Kidney (tissue), 14 donors: Measurements from ENCODE around the gene KCNK7. TPM values are rescaled to one million over a fixed set of nuclear protein-coding genes. Genes with fewer than 3 reads are reported as not detected.

ENCODE experiments used
- DNase-seq, 5 donors: peaks; one replicate each; pipeline ENCODE4 v3.0.0-alpha.2; 2013 to 2020
- FAIRE-seq: peaks from 2 replicates; lab custom pipeline; 2012; peaks lifted over from hg19 to GRCh38; lab: Jason Lieb, UNC
- H3K27ac ChIP-seq, 2 donors: one replicate each; pipeline ENCODE4 v1.7.0; 2013; ENCODE audit warnings: low read depth in 2 of 2, low read length in 2 of 2, inconsistent platforms in 1 of 2
- H3K27me3 ChIP-seq: one replicate; pipeline ENCODE4 v1.7.1; 2013; ENCODE audit warnings: low read length, inconsistent platforms; ENCODE audit not compliant: control insufficient read depth, insufficient read depth
- H3K36me3 ChIP-seq, 3 donors: one replicate each; pipeline versions ENCODE4 v1.7.0 to v1.7.1; 2013; ENCODE audit warnings: low read length in 3 of 3, control low read depth in 1 of 3, inconsistent platforms in 1 of 3; ENCODE audit not compliant: insufficient read depth in 3 of 3, control insufficient read depth in 2 of 3
- H3K4me1 ChIP-seq, 3 donors: one replicate each; pipeline versions ENCODE4 v1.7.0 to v1.7.1; 2013; ENCODE audit warnings: low read length in 3 of 3, inconsistent platforms in 1 of 3, low read depth in 1 of 3; ENCODE audit not compliant: control insufficient read depth in 2 of 3, insufficient read depth in 2 of 3
- H3K4me3 ChIP-seq, 3 donors: one replicate each; pipeline versions ENCODE4 v1.7.0 to v1.8.1; 2013; ENCODE audit warnings: low read length in 3 of 3, control low read depth in 1 of 3, inconsistent platforms in 1 of 3
- H3K9ac ChIP-seq, 3 donors: one replicate each; pipeline versions ENCODE4 v1.7.0 to v1.7.1; 2013; ENCODE audit warnings: low read length in 3 of 3, control low read depth in 1 of 3, inconsistent platforms in 1 of 3
- H3K9me3 ChIP-seq, 3 donors: one replicate each; pipeline versions ENCODE4 v1.7.0 to v1.7.1; 2013; ENCODE audit warnings: low read length in 3 of 3, control low read depth in 1 of 3, inconsistent platforms in 1 of 3; ENCODE audit not compliant: control insufficient read depth in 2 of 3, insufficient read depth in 1 of 3
- CTCF ChIP-seq: IDR thresholded peaks from 3 replicates; pipeline ENCODE4 v1.5.1; 2012; ENCODE audit warnings: mild to moderate bottlenecking, moderate library complexity, borderline replicate concordance; ENCODE audit not compliant: insufficient read depth; ENCODE audit errors: extremely low read depth
- intact Hi-C: fragments of 100-400 bp; cut with DNase I; formaldehyde crosslinking; loops from one replicate; pipeline ENCODE4 v1.11.1; 2022
- polyA plus RNA-seq: library from polyadenylated mRNA; stranded (reverse); fragments of 350-450 nt; fragmentation: Illumina TruSeq; extraction: RNeasy Lipid Tissue Mini Kit (QIAGEN cat#74804); gene quantifications from one replicate; pipeline ENCODE4 v1.2.3, GENCODE V29; 2014; ENCODE audit warnings: low read depth, low replicate concordance; ENCODE audit not compliant: insufficient read depth
- total RNA-seq: library from RNA; stranded (reverse); fragmentation: NEBNext Ultra II Directional; extraction: Animal tissue kit (Norgen Biotek cat#: 25700); gene quantifications from one replicate; pipeline ENCODE4 v1.2.1, GENCODE V29; 2021
- donor health status: control.
- donor health status: control.
- donor health status: control.
- donor health status: control.
- donor health status: control.
- donor health status: DM: yes; HTN: yes; CAD: no.
- donor health status: Normal renal cell carcinoma (clear cell type).

Gene KCNK7
- total and polyA plus RNA-seq, 2 donors from 2014 or later: 0.25 TPM; not detected in 1

DNA sequence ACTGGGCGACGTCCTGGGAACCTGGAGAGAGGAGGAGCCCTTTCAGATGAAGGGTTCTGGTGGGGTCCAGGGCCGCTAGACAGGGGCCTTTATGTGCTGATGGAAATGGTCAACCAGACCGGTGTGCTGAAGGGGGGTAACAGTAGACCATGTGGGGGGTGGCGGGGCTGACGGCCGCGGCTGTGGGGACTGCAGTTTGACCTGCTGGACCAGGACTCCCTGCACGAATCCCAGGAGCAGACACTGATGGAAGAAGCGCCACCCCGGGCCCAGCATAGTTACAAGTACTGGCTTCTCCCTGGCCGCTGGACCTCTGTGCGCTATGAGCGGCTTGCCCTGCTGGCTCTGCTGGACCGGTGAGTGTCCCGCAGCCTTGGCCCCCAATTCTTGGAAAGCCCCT lies 26.4 kb upstream of the KCNK7 start:
- no peaks in the 10 kb centered on the region for H3K9me3 ChIP-seq
- no peaks in the 10 kb centered on the region for H3K27me3 ChIP-seq
- TF ChIP-seq CTCF: no peak
- peaks cover 0 to 5% (median 0%) of the 10 kb centered on the region in 3 donors for H3K4me1 ChIP-seq
- no peak overlapping the region for H3K9ac ChIP-seq
- intact Hi-C loops: no loop called here
- peaks cover 2 to 17% (median 12%) of the 10 kb centered on the region in 3 donors for H3K36me3 ChIP-seq
- H3K4me3 ChIP-seq: no peak overlapping the region
- DNase-seq: no peak
- H3K27ac ChIP-seq: no peak overlapping the region
- no peak for FAIRE-seq

DNA sequence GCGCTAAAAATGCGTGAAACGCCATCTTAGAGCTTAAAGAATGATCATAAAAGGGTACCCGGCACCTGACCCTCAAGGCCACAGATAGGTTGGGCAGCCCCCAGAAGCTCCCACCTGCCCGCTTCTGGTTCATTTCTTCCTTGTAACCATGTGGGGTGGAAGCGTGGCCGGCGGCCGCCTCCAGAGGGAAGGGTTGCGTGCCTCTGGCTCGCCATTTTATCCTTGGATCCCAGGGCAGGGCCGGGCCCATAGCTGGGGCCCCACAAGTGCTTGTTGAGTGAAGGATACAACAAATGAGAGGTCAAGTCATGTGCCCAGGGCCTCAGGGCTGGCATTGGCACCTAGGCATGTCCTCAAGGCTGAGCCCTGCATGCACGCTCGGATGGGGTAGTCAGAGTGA lies 25.9 kb upstream of the KCNK7 start:
- TF ChIP-seq CTCF: no peak
- Histone ChIP-seq H3K36me3 (peaks cover 2 to 13% (median 12%) of the 10 kb centered on the region in 3 donors), H3K4me1 (peaks cover 0 to 11% (median 0%) of the 10 kb centered on the region in 3 donors), H3K4me3 (no peak overlapping the region), H3K27me3 (no peaks in the 10 kb centered on the region), H3K9me3 (no peaks in the 10 kb centered on the region), H3K9ac (no peak overlapping the region), H3K27ac (no peak overlapping the region)
- intact Hi-C loops: no loop called here
- FAIRE-seq: no peak
- DNase-seq: no peak

GRCh38 chr11:65620666-65621065 lies 25.1 kb upstream of the KCNK7 start:
- TF ChIP-seq CTCF: no peak
- Histone ChIP-seq H3K9me3 (no peaks in the 10 kb centered on the region), H3K27ac (no peak overlapping the region), H3K9ac (no peak overlapping the region), H3K27me3 (no peaks in the 10 kb centered on the region), H3K36me3 (peaks cover 2 to 12% (median 10%) of the 10 kb centered on the region in 3 donors), H3K4me1 (peaks cover 0 to 13% (median 0%) of the 10 kb centered on the region in 3 donors), H3K4me3 (no peak overlapping the region)
- intact Hi-C loops: no loop called here
- FAIRE-seq: no peak
- no peak for DNase-seq
